Psoas muscle (tissue), 8 donors: ENCODE data around the gene TSPAN14. TPM values are rescaled to one million over a fixed set of nuclear protein-coding genes. Genes with fewer than 3 reads are reported as not detected.
A peak's percentile ranks its signal among the peaks of the same experiment; 100 is the strongest.

Source experiments
- ATAC-seq, 4 donors: fragments of 200-7000 bp; cut with Tn5 transposase; one replicate each; pipeline ENCODE4 v1.9.1; 2020; ENCODE audit warnings: moderate library complexity in 3 of 4, mild to moderate bottlenecking in 2 of 4
- DNase-seq, 2 donors: peaks; one replicate each; pipeline ENCODE4 v3.0.0-alpha.2; 2020
- H3K27ac ChIP-seq: fragments of 200-600 bp; one replicate; pipeline ENCODE4 v1.8.0; 2022
- H3K27me3 ChIP-seq, 3 donors: fragments of 200-600 bp in 1 of 3; one replicate each; pipeline versions ENCODE4 v1.6.1 to v1.8.0; 2013 to 2022; ENCODE audit warnings: low read length in 2 of 3, mild to moderate bottlenecking in 2 of 3, moderate library complexity in 1 of 3; ENCODE audit not compliant: insufficient read depth in 3 of 3
- H3K36me3 ChIP-seq, 2 donors: fragments of 200-600 bp in 1 of 2; one replicate each; pipeline versions ENCODE4 v1.6.1 to v1.8.0; 2013 to 2022; ENCODE audit warnings: low read depth in 1 of 2, mild to moderate bottlenecking in 1 of 2, moderate library complexity in 1 of 2; ENCODE audit not compliant: insufficient read depth in 1 of 2
- H3K4me1 ChIP-seq: fragments of 200-600 bp; one replicate; pipeline ENCODE4 v1.8.0; 2022
- H3K4me3 ChIP-seq: fragments of 200-600 bp; one replicate; pipeline ENCODE4 v1.8.0; 2022; ENCODE audit warnings: mild to moderate bottlenecking
- H3K9me3 ChIP-seq: fragments of 200-600 bp; one replicate; pipeline ENCODE4 v1.8.0; 2022
- WGBS, 3 donors: extraction: QIAGEN DNeasy Blood & Tissue Kit; methylation state at CpG; one replicate each; pipeline versions ENCODE4 v1.1.6 to v1.1.7; 2013; 5-methylcytosine and 5-hydroxymethylcytosine counted together
- intact Hi-C, 2 donors: fragments of 100-400 bp; cut with DNase I; formaldehyde crosslinking; loops; one replicate each; pipeline versions ENCODE4 v1.11.0 to v1.14.2; 2022
- polyA plus RNA-seq, 3 donors: library from polyadenylated mRNA; stranded (reverse); fragments of 200-250 nt; gene quantifications; one replicate each; pipeline ENCODE4 v1.2.3, GENCODE V29; 2013
- total RNA-seq, 4 donors: library from RNA; stranded (reverse); fragmentation: NEBNext Ultra II Directional in 2 of 4; extraction: Animal tissue kit (Norgen Biotek cat#: 25700) in 2 of 4; gene quantifications; one replicate each; pipeline versions ENCODE4 v1.2.1 to v1.2.4, GENCODE V29; 2021 to 2023
- TF ChIP-seq, protein P1 (sequence below): fragments of 200-600 bp; IDR thresholded peaks from one replicate; pipeline ENCODE4 v1.8.0; 2022; ENCODE audit warnings: antibody characterized with exemption
- donor health status: healthy with polysubstance abuse.
- donor health status: DM: no; HTN: no; CAD: no; lungs with moderate emphysema.
- donor health status: Bipolar disorder and iron deficiency.
- donor health status: healthy.
- donor health status: DM: yes; HTN: yes; CAD: no.
- donor health status: DM: no; HTN: no; CAD: no.
- donor health status: DM: no; HTN: no; CAD: no.
- donor health status: DM: yes; HTN: yes; CAD: no.

TSPAN14 gene
- total and polyA plus RNA-seq, 7 donors = 19.4 to 33.3 (median 23.9) TPM

DNA sequence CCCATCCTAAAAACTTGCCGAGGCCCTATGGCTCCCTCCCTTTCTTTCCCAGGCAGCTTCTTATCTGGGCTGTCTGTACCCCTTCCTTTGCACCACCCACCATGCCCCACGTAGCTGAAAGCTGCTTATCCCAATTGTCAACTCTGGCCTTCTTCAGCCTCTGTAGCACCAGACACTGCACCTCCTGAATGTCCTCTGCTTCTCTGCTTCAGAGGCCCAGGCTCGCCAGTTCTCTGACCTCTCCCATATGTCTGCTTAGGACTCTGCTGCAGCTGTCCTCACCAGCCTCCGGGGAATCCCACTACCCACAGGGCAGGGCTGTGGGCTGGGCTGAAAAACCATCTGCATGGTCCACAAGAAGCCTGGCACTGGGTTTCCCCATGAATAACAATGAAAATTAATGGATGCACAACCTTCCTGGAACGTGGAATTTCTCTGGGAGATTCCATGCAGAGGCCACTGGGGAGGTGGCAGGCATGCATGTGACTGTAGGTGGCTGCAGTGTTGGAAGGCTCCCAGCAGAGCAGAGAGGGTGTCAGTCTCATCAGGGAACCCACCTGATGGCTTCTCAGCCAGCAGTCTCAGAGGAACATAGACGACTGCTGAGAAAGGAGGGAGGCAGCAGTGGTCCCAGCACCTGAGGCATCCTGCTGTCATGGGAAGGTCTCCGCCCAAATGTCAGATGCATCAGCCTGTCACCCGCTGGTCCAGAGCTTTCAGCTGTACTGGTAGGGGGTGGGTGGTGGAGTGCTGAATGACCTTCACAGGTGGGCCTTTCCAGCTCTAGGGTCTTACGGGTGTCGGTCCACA, 66.8 kb downstream of the TSPAN14 start:
- intact Hi-C loops = no loop called here
- no peak for ATAC-seq
- peaks cover 0 to 51% of the 10 kb centered on the region in 2 donors for H3K36me3 ChIP-seq
- no peaks in the 10 kb centered on the region for H3K9me3 ChIP-seq
- H3K4me1 ChIP-seq = peaks cover 5% of the 10 kb centered on the region
- no peaks in the 10 kb centered on the region for H3K27me3 ChIP-seq
- peak in 1 of 2 donors; percentile 34 for DNase-seq
- H3K4me3 ChIP-seq = no peak overlapping the region
- TF ChIP-seq, protein P1, sequence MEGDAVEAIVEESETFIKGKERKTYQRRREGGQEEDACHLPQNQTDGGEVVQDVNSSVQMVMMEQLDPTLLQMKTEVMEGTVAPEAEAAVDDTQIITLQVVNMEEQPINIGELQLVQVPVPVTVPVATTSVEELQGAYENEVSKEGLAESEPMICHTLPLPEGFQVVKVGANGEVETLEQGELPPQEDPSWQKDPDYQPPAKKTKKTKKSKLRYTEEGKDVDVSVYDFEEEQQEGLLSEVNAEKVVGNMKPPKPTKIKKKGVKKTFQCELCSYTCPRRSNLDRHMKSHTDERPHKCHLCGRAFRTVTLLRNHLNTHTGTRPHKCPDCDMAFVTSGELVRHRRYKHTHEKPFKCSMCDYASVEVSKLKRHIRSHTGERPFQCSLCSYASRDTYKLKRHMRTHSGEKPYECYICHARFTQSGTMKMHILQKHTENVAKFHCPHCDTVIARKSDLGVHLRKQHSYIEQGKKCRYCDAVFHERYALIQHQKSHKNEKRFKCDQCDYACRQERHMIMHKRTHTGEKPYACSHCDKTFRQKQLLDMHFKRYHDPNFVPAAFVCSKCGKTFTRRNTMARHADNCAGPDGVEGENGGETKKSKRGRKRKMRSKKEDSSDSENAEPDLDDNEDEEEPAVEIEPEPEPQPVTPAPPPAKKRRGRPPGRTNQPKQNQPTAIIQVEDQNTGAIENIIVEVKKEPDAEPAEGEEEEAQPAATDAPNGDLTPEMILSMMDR = no peak
- no peak overlapping the region for H3K27ac ChIP-seq
- WGBS, 3 donors = 77 to 79% (median 77%) methylated on average over 9 to 10 of the region's 10 CpGs

DNA sequence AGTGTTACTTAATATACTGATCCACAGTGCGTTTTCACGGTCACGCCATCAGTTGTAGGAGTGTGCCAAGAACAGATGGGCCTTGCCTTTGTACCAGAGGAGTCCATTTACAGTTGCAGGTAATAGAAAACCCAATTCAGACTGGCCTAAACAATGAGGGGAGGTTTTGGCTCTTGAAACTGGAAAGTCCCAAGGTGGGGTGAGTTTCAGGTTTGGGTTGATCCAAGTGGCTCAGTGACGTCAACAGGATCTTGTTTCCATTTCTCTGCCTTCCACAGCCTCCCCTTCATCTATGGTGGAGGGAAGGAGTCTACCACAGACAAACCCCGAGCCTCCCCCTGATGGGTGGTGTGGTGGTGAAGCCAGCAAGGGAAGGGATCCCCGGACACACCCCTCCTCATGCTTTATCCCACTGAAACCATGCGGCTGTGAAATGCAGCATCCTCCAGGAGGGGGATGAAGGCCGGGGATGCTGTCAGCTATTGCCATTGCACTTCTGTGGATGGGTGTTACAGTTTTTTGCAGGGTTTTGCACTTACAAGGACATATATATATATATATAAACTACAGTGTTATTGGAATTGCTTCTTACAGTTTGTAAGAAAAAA, 68.8 kb downstream of the TSPAN14 start:
- H3K27me3 ChIP-seq = no peaks in the 10 kb centered on the region

DNA sequence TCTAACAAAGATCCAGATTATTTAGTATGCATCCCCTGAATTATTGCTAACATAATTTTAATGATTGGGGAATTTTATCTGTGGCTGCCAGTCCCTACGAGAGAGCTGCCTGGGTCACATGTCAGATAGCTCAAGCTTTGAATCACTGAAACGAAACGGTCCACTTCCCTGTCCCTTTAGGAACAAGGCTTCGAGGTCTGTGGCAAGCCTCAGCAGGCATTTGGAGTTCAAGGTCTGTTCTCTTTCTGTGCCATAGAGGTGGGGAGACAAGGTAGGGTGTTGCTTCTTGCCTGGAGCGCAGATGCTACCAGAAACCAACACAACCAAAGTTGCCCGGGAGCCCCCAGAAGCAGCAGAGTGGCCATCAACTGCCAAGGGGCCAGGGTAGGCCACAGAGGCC, 69.7 kb downstream of the TSPAN14 start:
- TF ChIP-seq, protein P1 = no peak
- 63 to 70% (median 64%) methylated on average over 6 of the region's 6 CpGs for WGBS, 3 donors
- Histone ChIP-seq H3K27me3 (no peaks in the 10 kb centered on the region), H3K36me3 (peaks cover 0 to 21% of the 10 kb centered on the region in 2 donors), H3K4me3 (no peak overlapping the region), H3K4me1 (no peaks in the 10 kb centered on the region), H3K27ac (no peak overlapping the region), H3K9me3 (no peaks in the 10 kb centered on the region)
- DNase-seq = peak in 1 of 2 donors; percentile 24
- intact Hi-C loops = no loop called here
- ATAC-seq = no peak

More for the DNA sequence above, 68.8 kb downstream of the TSPAN14 start:
- no peak for ATAC-seq
- intact Hi-C loops = no loop called here
- no peak overlapping the region for H3K27ac ChIP-seq
- peaks cover 0 to 31% of the 10 kb centered on the region in 2 donors for H3K36me3 ChIP-seq
- 46 to 53% (median 48%) methylated on average over 8 of the region's 8 CpGs for WGBS, 3 donors
- peaks cover 5% of the 10 kb centered on the region for H3K4me1 ChIP-seq
- TF ChIP-seq, protein P1 = no peak
- peak in 1 of 2 donors; percentile 26 for DNase-seq
- no peak overlapping the region for H3K4me3 ChIP-seq
- no peaks in the 10 kb centered on the region for H3K9me3 ChIP-seq

DNA sequence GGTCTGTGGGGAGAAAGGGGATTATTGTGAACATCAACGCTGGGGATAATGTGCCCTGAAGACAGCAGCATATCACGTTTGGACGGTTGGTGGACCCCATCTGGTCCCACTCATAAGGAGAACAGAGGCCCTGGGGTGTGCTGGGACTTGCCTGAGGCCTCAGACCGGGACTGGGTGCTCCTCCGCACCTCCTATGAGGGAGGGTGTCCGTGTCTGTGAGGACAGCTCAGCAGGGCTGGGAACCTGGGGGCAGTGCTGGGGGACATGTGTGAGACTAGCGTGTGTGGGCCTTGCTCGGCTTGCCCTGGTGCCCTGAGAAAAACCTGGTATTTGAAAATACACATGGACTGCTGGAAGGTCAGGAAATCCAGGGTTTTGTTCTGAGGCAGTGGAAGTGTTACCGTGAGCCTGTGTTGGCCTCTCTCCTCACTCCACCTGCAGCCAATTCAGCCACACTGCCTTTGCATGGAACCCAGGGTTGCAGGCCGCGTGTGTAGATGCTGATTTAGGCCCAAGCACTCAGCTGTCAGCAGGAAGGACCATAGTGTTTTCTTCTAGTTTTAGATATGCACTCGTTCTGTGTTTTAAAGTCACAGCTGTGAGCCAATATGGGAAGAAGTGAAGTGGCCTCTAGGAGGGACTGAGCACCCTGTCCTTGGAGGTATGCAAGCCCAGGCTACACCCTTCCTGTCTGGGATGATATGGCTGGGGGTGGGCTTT, 70.2 kb downstream of the TSPAN14 start:
- H3K9me3 ChIP-seq = no peaks in the 10 kb centered on the region
- H3K27ac ChIP-seq = no peak overlapping the region
- H3K27me3 ChIP-seq = no peaks in the 10 kb centered on the region
- TF ChIP-seq, protein P1 = no peak
- H3K4me1 ChIP-seq = no peaks in the 10 kb centered on the region
- WGBS, 3 donors = 66 to 77% (median 74%) methylated on average over 12 of the region's 12 CpGs
- H3K4me3 ChIP-seq = no peak overlapping the region
- ATAC-seq = no peak
- DNase-seq = peak in 1 of 2 donors; percentile 30
- peaks cover 0 to 16% of the 10 kb centered on the region in 2 donors for H3K36me3 ChIP-seq
- intact Hi-C loops = no loop called here
